AG08395 (cell line): ENCODE data around the gene CLDN9.
"Not testable (repeated sequence)": the region's sequence is repeated elsewhere in the genome, so short reads cannot be mapped to it uniquely, and the experiment has no call there.

Experiments used
- DNase-seq: peaks from one replicate; pipeline ENCODE4 v3.0.0; 2012; ENCODE audit warnings: mixed read lengths, low spot score

The CLDN9 gene

GRCh38 chr16:3032624-3033023, 19.9 kb downstream of the CLDN9 start:
- DNase-seq = no peak

GRCh38 chr16:3035289-3035971, 22.7 kb downstream of the CLDN9 start:
- no peak for DNase-seq

GRCh38 chr16:3035972-3036725, 23.4 kb downstream of the CLDN9 start:
- no peak for DNase-seq

- DNase-seq = no peak
These were observed 24.1 kb downstream of the CLDN9 start, which contains the start of gene BICDL2 for GRCh38 chr16:3036726-3037315. BICDL2 (minus strand) TSS chr16:3036944; CDS start chr16:3035496, 1,448 bp downstream.

- no peak for DNase-seq
These were observed 25.5 kb downstream of the CLDN9 start for GRCh38 chr16:3038256-3038655.

GRCh38 chr16:3038896-3039295, 26.2 kb downstream of the CLDN9 start:
- DNase-seq = no peak

- DNase-seq = no peak
These were observed 29.7 kb downstream of the CLDN9 start for GRCh38 chr16:3042376-3042775.

- no peak for DNase-seq
These were observed 32.0 kb downstream of the CLDN9 start for GRCh38 chr16:3044708-3045107.

- DNase-seq = no peak
These were observed 33.3 kb downstream of the CLDN9 start, which contains the start of gene MMP25 for GRCh38 chr16:3045758-3046640. MMP25 (plus strand) TSS chr16:3046561; CDS start chr16:3046918, 357 bp downstream.

- no peak for DNase-seq
These were observed 34.1 kb downstream of the CLDN9 start for GRCh38 chr16:3046641-3047386.

GRCh38 chr16:3047387-3047720, 34.6 kb downstream of the CLDN9 start:
- DNase-seq = no peak

GRCh38 chr16:3049921-3050481, 37.3 kb downstream of the CLDN9 start:
- DNase-seq = no peak

GRCh38 chr16:3050487-3050886, 37.8 kb downstream of the CLDN9 start:
- DNase-seq = no peak

GRCh38 chr16:3051009-3051408, 38.3 kb downstream of the CLDN9 start:
- DNase-seq = no peak

GRCh38 chr16:3051494-3051893, 38.8 kb downstream of the CLDN9 start:
- no peak for DNase-seq

GRCh38 chr16:3052571-3053329, 40.0 kb downstream of the CLDN9 start:
- not testable (repeated sequence) for DNase-seq

GRCh38 chr16:3053330-3053710, 40.6 kb downstream of the CLDN9 start:
- DNase-seq = not testable (repeated sequence)

- DNase-seq = no peak
These were observed 42.4 kb downstream of the CLDN9 start for GRCh38 chr16:3054965-3055733.

GRCh38 chr16:3055734-3056115, 43.0 kb downstream of the CLDN9 start:
- not testable (repeated sequence) for DNase-seq
